Endothelial cell of umbilical vein (primary cell): ENCODE results near the gene DOCK4. TPM values are rescaled to one million over a fixed set of nuclear protein-coding genes. Genes with fewer than 3 reads are reported as not detected.

Experiments used
- BruUV-seq: library from RNA; stranded (reverse); fragments of 400-500 nt; replicated peaks from 2 replicates; lab custom pipeline; 2021; lab: Mats Ljungman, UMichigan
- CTCF ChIA-PET: fragments of 300-600, 350-600 bp; sonication (Branson Sonifier 250); formaldehyde crosslinking; loops from one replicate; lab custom pipeline; 2021; ENCODE audit warnings: antibody characterized with exemption, inconsistent platforms; lab: Charles Lee
- POLR2A ChIA-PET: fragments of 300-600, 350-600 bp; sonication (Branson Sonifier 250); formaldehyde crosslinking; loops from one replicate; lab custom pipeline; 2021; ENCODE audit warnings: antibody characterized with exemption, inconsistent platforms; lab: Charles Lee
- DNase-seq: peaks from one replicate; pipeline ENCODE4 v3.0.0-alpha.2; 2011; ENCODE audit warnings: low read depth, low spot score
- FAIRE-seq: peaks from 2 replicates; lab custom pipeline; 2011; peaks lifted over from hg19 to GRCh38; lab: Jason Lieb, UNC
- H2AFZ ChIP-seq: 2 replicates; pipeline ENCODE4 v1.6.0; 2012; ENCODE audit warnings: low read depth, low read length, control low read depth, inconsistent platforms
- H3K27ac ChIP-seq: 2 replicates; pipeline ENCODE4 v1.5.1; 2011; ENCODE audit warnings: low read depth, mild to moderate bottlenecking, control low read depth, low read length, moderate library complexity; ENCODE audit not compliant: insufficient read depth
- H3K27me3 ChIP-seq, 2 experiments: 2 replicates each; pipeline versions ENCODE4 v1.6.0 to v1.6.1; 2011; ENCODE audit warnings: low read length in 2 of 2, mixed read lengths in 1 of 2; ENCODE audit not compliant: control insufficient read depth in 2 of 2, insufficient read depth in 2 of 2
- H3K36me3 ChIP-seq, 2 experiments: 2 replicates in 1 of 2; 3 replicates in 1 of 2; pipeline ENCODE4 v1.5.1; 2011; ENCODE audit warnings: low read length in 2 of 2, mild to moderate bottlenecking in 1 of 2, moderate library complexity in 1 of 2; ENCODE audit not compliant: control insufficient read depth in 2 of 2, insufficient read depth in 2 of 2; ENCODE audit errors: extremely low read depth in 1 of 2
- H3K4me1 ChIP-seq: 3 replicates; pipeline ENCODE4 v1.5.1; 2011; ENCODE audit warnings: mild to moderate bottlenecking, low read length; ENCODE audit not compliant: control insufficient read depth, insufficient read depth; ENCODE audit errors: extremely low read depth
- H3K4me2 ChIP-seq: 2 replicates; pipeline ENCODE4 v1.6.1; 2011; ENCODE audit warnings: low read length, control low read depth, mixed read lengths; ENCODE audit not compliant: insufficient read depth
- H3K4me3 ChIP-seq, 3 experiments: fragments of 200-600 bp in 1 of 3; sonication (generic), shearing (Covaris generic) in 1 of 3; replicated peaks in 1 of 3; 2 replicates each; pipeline ENCODE4 v1.5.1; 2011 to 2016; ENCODE audit warnings: control low read depth in 3 of 3, low read length in 3 of 3, mild to moderate bottlenecking in 2 of 3, inconsistent platforms in 1 of 3, low read depth in 1 of 3, moderate library complexity in 1 of 3; ENCODE audit not compliant: insufficient read depth in 1 of 3
- H3K79me2 ChIP-seq: 2 replicates; pipeline ENCODE4 v1.6.0; 2012; ENCODE audit warnings: low read length, inconsistent platforms; ENCODE audit not compliant: control insufficient read depth, insufficient read depth
- H3K9ac ChIP-seq: replicated peaks from 2 replicates; pipeline ENCODE3; 2011; ENCODE audit warnings: low read length, control low read depth; ENCODE audit not compliant: insufficient read depth; ENCODE audit errors: extremely low read depth
- H3K9me1 ChIP-seq: replicated peaks from 3 replicates; pipeline ENCODE4 v1.6.0; 2011; ENCODE audit warnings: mild to moderate bottlenecking, low read length; ENCODE audit not compliant: control insufficient read depth, insufficient read depth; ENCODE audit errors: extremely low read depth
- H3K9me3 ChIP-seq: replicated peaks from 2 replicates; pipeline ENCODE4 v1.5.1; 2012; ENCODE audit warnings: low read length, inconsistent platforms; ENCODE audit not compliant: control insufficient read depth, insufficient read depth
- H4K20me1 ChIP-seq: replicated peaks from 2 replicates; pipeline ENCODE3; 2011; ENCODE audit warnings: mild to moderate bottlenecking, low read length; ENCODE audit not compliant: control insufficient read depth, insufficient read depth; ENCODE audit errors: extremely low read depth
- CTCF ChIP-seq, 2 donors: IDR thresholded peaks; 1 replicate in 1 of 2; 2 replicates in 1 of 2; pipeline ENCODE4 v1.5.1; 2011; ENCODE audit warnings: low read length in 2 of 2, mild to moderate bottlenecking in 2 of 2, moderate library complexity in 2 of 2, control low read depth in 1 of 2, inconsistent platforms in 1 of 2, low read depth in 1 of 2; ENCODE audit not compliant: insufficient read depth in 1 of 2; ENCODE audit errors: extremely low read depth in 1 of 2
- EZH2 ChIP-seq: IDR thresholded peaks from 2 replicates; pipeline ENCODE4 v1.6.1; 2012; ENCODE audit warnings: borderline replicate concordance, low read depth, mild to moderate bottlenecking, moderate library complexity, low read length, inconsistent platforms; ENCODE audit not compliant: severe bottlenecking
- FOS ChIP-seq: IDR thresholded peaks from 2 replicates; pipeline ENCODE4 v1.6.1; 2011; ENCODE audit warnings: mild to moderate bottlenecking, low read length, moderate library complexity, borderline replicate concordance; ENCODE audit not compliant: insufficient read depth
- GATA2 ChIP-seq: IDR thresholded peaks from 2 replicates; pipeline ENCODE4 v1.7.0; 2011; ENCODE audit warnings: low read depth, mild to moderate bottlenecking, moderate library complexity, mixed read lengths, low read length; ENCODE audit not compliant: insufficient read length, insufficient read depth
- JUN ChIP-seq: IDR thresholded peaks from 2 replicates; pipeline ENCODE4 v1.6.1; 2011; ENCODE audit warnings: borderline replicate concordance, low read depth; ENCODE audit not compliant: insufficient read length, insufficient read depth
- MAX ChIP-seq: IDR thresholded peaks from 2 replicates; pipeline ENCODE4 v1.6.1; 2011; ENCODE audit not compliant: insufficient read depth, insufficient read length
- MYC ChIP-seq: IDR thresholded peaks from one replicate; pipeline ENCODE4 v1.6.1; 2011; ENCODE audit warnings: mild to moderate bottlenecking, low read depth, low read length
- POLR2A ChIP-seq: IDR thresholded peaks from 2 replicates; pipeline ENCODE4 v1.6.1; 2012; ENCODE audit warnings: low read depth, mild to moderate bottlenecking, control low read depth, low read length
- POLR2AphosphoS5 ChIP-seq: IDR thresholded peaks from 2 replicates; pipeline ENCODE4 v1.6.1; 2012; ENCODE audit warnings: low read depth, mild to moderate bottlenecking, control low read depth, low read length, moderate library complexity; ENCODE audit not compliant: insufficient read depth
- dilution Hi-C: fragments of 300-500 bp; cut with MboI; formaldehyde crosslinking; loops from one replicate; pipeline ENCODE4 v1.15.0; 2019; ENCODE audit warnings: low sequenced_read_pairs; ENCODE audit not compliant: extremely low pct_ligation_motif_present
- intact Hi-C: fragments of 100-400 bp; cut with micrococcal nuclease; formaldehyde crosslinking; loops from one replicate; pipeline ENCODE4 v1.10.0; 2022
- polyA plus RNA-seq, 4 experiments: library from polyadenylated mRNA; depleted of rRNA in 3 of 4; stranded (reverse) in 3 of 4; unstranded in 1 of 4; fragments of >200 nt; gene quantifications; 2 replicates each; pipeline versions ENCODE4 v1.2.1 to v1.2.3, GENCODE V29; 2011 to 2012; ENCODE audit warnings: missing spikeins in 1 of 4
- total RNA-seq: library from RNA; stranded (reverse); gene quantifications from 2 replicates; pipeline ENCODE4 v1.2.3, GENCODE V29; 2021

Gene DOCK4
- total and polyA plus RNA-seq, 2 donors (not counting 3 experiments of a cell fraction or from before 2014, with no cell fraction given): 47.4 to 164 TPM

DNA sequence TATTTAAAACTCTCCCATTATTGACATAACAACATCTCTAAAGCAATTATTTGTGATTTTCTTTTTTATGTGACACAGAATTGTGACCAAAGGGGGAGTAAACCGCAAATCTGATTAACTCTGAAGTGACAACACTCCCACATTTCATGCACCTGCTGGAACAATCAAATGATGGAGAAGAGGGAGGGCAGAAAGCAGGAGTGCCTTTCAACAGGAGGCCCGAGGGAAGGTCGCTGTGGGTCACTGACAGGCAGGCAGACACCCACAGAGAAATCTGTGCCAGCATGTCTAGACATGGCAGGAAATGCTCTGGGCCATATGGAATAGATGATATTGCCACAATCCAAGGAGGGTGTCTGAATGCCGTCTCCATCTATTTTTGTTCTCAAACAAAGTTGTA is 247.3 kb downstream of the DOCK4 start:
- no peak overlapping the region for H3K4me2 ChIP-seq
- H3K9ac ChIP-seq: peak overlapping the region; percentile 47
- dilution Hi-C loops (no loop called here), intact Hi-C loops (loop anchor here (1.0 kb wide), 1 partner anchor 233 kb away; no protein-coding TSS in a partner anchor)
- CTCF ChIA-PET: no interaction called here
- no TSS peak for BruUV-seq
- H3K4me3 ChIP-seq: no peak overlapping the region
- peaks cover 4% of the 10 kb centered on the region for H4K20me1 ChIP-seq
- H2AFZ ChIP-seq: no peak overlapping the region
- FAIRE-seq (peak; percentile 59), DNase-seq (peak; percentile 85)
- peaks cover 15% of the 10 kb centered on the region for H3K4me1 ChIP-seq
- no peaks in the 10 kb centered on the region for H3K9me3 ChIP-seq
- POLR2A ChIA-PET: interaction anchor here (0.6 kb wide), 1 partner anchor 11 kb away, joined by 3 read pairs; no protein-coding TSS in a partner anchor
- H3K27ac ChIP-seq: peak overlapping the region; percentile 68
- no peaks in the 10 kb centered on the region for H3K27me3 ChIP-seq
- H3K36me3 ChIP-seq: peaks cover 0 to 3% of the 10 kb centered on the region in 2 experiments
- H3K9me1 ChIP-seq: no peaks in the 10 kb centered on the region
- peaks cover 33% of the 10 kb centered on the region for H3K79me2 ChIP-seq
- TF ChIP-seq MYC (no peak), POLR2AphosphoS5 (peak; percentile 23), FOS (no peak)

DNA sequence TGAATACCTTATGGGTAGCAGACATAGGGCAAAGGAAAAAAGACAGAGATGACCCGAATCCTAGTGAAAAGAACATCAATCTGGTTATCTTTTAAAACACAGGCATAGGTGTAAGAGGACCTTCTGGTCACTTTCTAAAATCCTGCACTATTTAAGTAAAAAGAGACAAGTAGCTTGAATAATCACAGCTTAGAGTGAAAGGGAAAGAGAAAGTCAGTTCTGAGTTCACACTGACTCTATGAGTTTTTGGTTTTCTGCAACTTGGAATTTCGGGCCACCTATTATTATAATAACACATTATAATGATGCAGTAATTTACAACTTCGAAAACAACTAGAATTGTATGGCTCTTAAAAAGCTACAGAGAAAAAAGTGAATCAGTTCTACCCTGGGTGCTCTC is 247.8 kb downstream of the DOCK4 start:
- TF ChIP-seq MAX (no peak), MYC (no peak), GATA2 (no peak), FOS (no peak), EZH2 (no peak), JUN (no peak), POLR2AphosphoS5 (no peak), CTCF (IDR thresholded peaks at IDR 0.05; ENCODE audit: extremely low read depth in 1 of 2, insufficient read depth in 1 of 2, low read depth in 1 of 2, low read length in 2 of 2) (no peak), POLR2A (no peak)
- Histone ChIP-seq H3K27me3 (no peaks in the 10 kb centered on the region), H2AFZ (no peak overlapping the region), H4K20me1 (peaks cover 4% of the 10 kb centered on the region), H3K9me1 (no peaks in the 10 kb centered on the region), H3K27ac (no peak overlapping the region), H3K9ac (peak overlapping the region; percentile 47), H3K4me2 (no peak overlapping the region), H3K79me2 (peaks cover 36% of the 10 kb centered on the region), H3K4me3 (no peak overlapping the region), H3K36me3 (peaks cover 0 to 3% of the 10 kb centered on the region in 2 experiments), H3K9me3 (no peaks in the 10 kb centered on the region), H3K4me1 (peaks cover 15% of the 10 kb centered on the region)
- DNase-seq: no peak
- ChIA-PET CTCF (no interaction called here), POLR2A (interaction anchor here (0.6 kb wide), 1 partner anchor 11 kb away, joined by 3 read pairs; no protein-coding TSS in a partner anchor)
- dilution Hi-C loops (no loop called here), intact Hi-C loops (no loop called here)
- FAIRE-seq: no peak
- BruUV-seq: no TSS peak
